Nucleus accumbens (tissue), 56 donors: ENCODE results near the gene PTPRN.
"Not testable (repeated sequence)": the region's sequence is repeated elsewhere in the genome, so short reads cannot be mapped to it uniquely, and the experiment has no call there.

Experiments
- DNase-seq, 56 donors: peaks; one replicate each; lab custom pipeline; 2025; lab: John Stamatoyannopoulos, UW

Gene PTPRN

GRCh38 chr2:219289537-219290361, 19.5 kb downstream of the PTPRN start:
- peak in 53 of 56 donors; percentile 33 to 96 (median 82) for DNase-seq

- no peak for DNase-seq
Observed at GRCh38 chr2:219289195-219289536, 20.0 kb downstream of the PTPRN start.

GRCh38 chr2:219287580-219288265, 21.5 kb downstream of the PTPRN start:
- no peak for DNase-seq

GRCh38 chr2:219287116-219287440, 22.1 kb downstream of the PTPRN start:
- DNase-seq, result not testable (repeated sequence)

GRCh38 chr2:219286436-219287115, 22.6 kb downstream of the PTPRN start:
- peak in 34 of 56 donors; percentile 11 to 72 (median 50) for DNase-seq

- DNase-seq, result peak in 43 of 56 donors; percentile 25 to 85 (median 63)
Observed at GRCh38 chr2:219285894-219286425, 23.2 kb downstream of the PTPRN start.

GRCh38 chr2:219285373-219285735, 23.8 kb downstream of the PTPRN start:
- no peak for DNase-seq

- DNase-seq, result no peak
Observed at GRCh38 chr2:219284501-219285372, 24.5 kb downstream of the PTPRN start.

- DNase-seq, result peak in 5 of 56 donors; percentile 14 to 51 (median 36)
Observed at GRCh38 chr2:219282943-219283581, 26.1 kb downstream of the PTPRN start.

GRCh38 chr2:219282375-219282774, 26.8 kb downstream of the PTPRN start:
- peak in 27 of 56 donors; percentile 4 to 80 (median 50) for DNase-seq

- peak in 2 of 56 donors; percentile 23 to 50 for DNase-seq
Observed at GRCh38 chr2:219281588-219281987, 27.6 kb downstream of the PTPRN start.

- DNase-seq, result peak in 4 of 56 donors; percentile 8 to 23 (median 14)
Observed at GRCh38 chr2:219280651-219281050, 28.6 kb downstream of the PTPRN start.

GRCh38 chr2:219279916-219280516, 29.2 kb downstream of the PTPRN start:
- DNase-seq, result peak in 1 of 56 donors; percentile 59

GRCh38 chr2:219279151-219279915, 29.9 kb downstream of the PTPRN start, which contains the start of gene DNAJB2:
Gene DNAJB2, plus strand, starts transcription at chr2:219279366. Its CDS starts 468 bp downstream, at chr2:219279834.
- DNase-seq, result peak; percentile 87 to 99 (median 98)

- no peak for DNase-seq
Observed at GRCh38 chr2:219278655-219279150, 30.5 kb downstream of the PTPRN start.

GRCh38 chr2:219277703-219278654, 31.2 kb downstream of the PTPRN start:
- DNase-seq, result peak in 52 of 56 donors; percentile 34 to 92 (median 76)
